PC-3 (cell line): ENCODE data around the gene PPT2. TPM values are rescaled to one million over a fixed set of nuclear protein-coding genes. Genes with fewer than 3 reads are reported as not detected.
A peak's percentile ranks its signal among the peaks of the same experiment; 100 is the strongest.

Source experiments
- ATAC-seq: fragments of 200-7000 bp; cut with Tn5 transposase; 2 replicates; pipeline ENCODE4 v1.9.1; 2020; ENCODE audit warnings: mild to moderate bottlenecking, moderate library complexity
- BruUV-seq: library from RNA; stranded (reverse); fragments of 400-500 nt; replicated peaks from 2 replicates; lab custom pipeline; 2021; lab: Mats Ljungman, UMichigan
- CTCF ChIA-PET: fragments of 300-600 bp; sonication (Branson Sonifier 250); formaldehyde crosslinking; loops from one replicate; lab custom pipeline; 2022; ENCODE audit warnings: antibody characterized with exemption; lab: Charles Lee
- POLR2A ChIA-PET: fragments of 300-600 bp; sonication (Branson Sonifier 250); formaldehyde crosslinking; loops from one replicate; lab custom pipeline; 2022; ENCODE audit warnings: antibody characterized with exemption; ENCODE audit not compliant: unreplicated experiment; lab: Charles Lee
- DNase-seq: peaks from one replicate; pipeline ENCODE4 v3.0.0-alpha.2; 2015
- H2AFZ ChIP-seq: fragments of 300-600 bp; sonication (generic); 2 replicates; pipeline ENCODE4 v1.6.0; 2016; ENCODE audit warnings: antibody characterized with exemption, low read length
- H3F3A ChIP-seq: fragments of 300-600 bp; sonication (generic); one replicate; pipeline ENCODE4 v1.6.0; 2017; ENCODE audit warnings: antibody characterized with exemption, low read length, control low read depth, mild to moderate bottlenecking; ENCODE audit not compliant: unreplicated experiment
- H3K27ac ChIP-seq: fragments of 300-600 bp; sonication (generic); 2 replicates; pipeline ENCODE4 v1.5.1; 2016; ENCODE audit warnings: mild to moderate bottlenecking, low read length
- H3K27me3 ChIP-seq: fragments of 300-600 bp; sonication (generic); 2 replicates; pipeline ENCODE4 v1.6.1; 2016; ENCODE audit warnings: low read length, mixed read lengths
- H3K36me3 ChIP-seq: fragments of 300-600 bp; sonication (generic); 2 replicates; pipeline ENCODE4 v1.6.1; 2016; ENCODE audit warnings: low read depth, mixed run types, low read length, mixed read lengths
- H3K4me1 ChIP-seq: fragments of 300-600 bp; sonication (generic); 2 replicates; pipeline ENCODE4 v1.5.1; 2016; ENCODE audit warnings: low read length; ENCODE audit not compliant: insufficient read depth
- H3K4me2 ChIP-seq: fragments of 300-600 bp; sonication (generic); 2 replicates; pipeline ENCODE4 v1.6.0; 2016; ENCODE audit warnings: low read length
- H3K4me3 ChIP-seq: fragments of 300-600 bp; sonication (generic); 2 replicates; pipeline ENCODE4 v1.5.1; 2016; ENCODE audit warnings: mild to moderate bottlenecking, low read length, mixed read lengths
- H3K79me2 ChIP-seq: fragments of 300-600 bp; sonication (generic); 2 replicates; pipeline ENCODE4 v1.6.1; 2017; ENCODE audit warnings: low read length, mixed read lengths
- H3K9ac ChIP-seq: fragments of 300-600 bp; sonication (generic); 2 replicates; pipeline ENCODE4 v1.6.0; 2016; ENCODE audit warnings: mild to moderate bottlenecking, low read length
- H3K9me2 ChIP-seq: fragments of 300-600 bp; sonication (generic); replicated peaks from 2 replicates; pipeline ENCODE4 v1.6.1; 2016; ENCODE audit warnings: mixed run types, low read length, mixed read lengths
- H3K9me3 ChIP-seq: fragments of 300-600 bp; sonication (generic); 2 replicates; pipeline ENCODE4 v1.6.1; 2016; ENCODE audit warnings: low read length, mixed read lengths
- H4K20me1 ChIP-seq: fragments of 300-600 bp; sonication (generic); 2 replicates; pipeline ENCODE4 v1.6.1; 2016; ENCODE audit warnings: low read length, mixed read lengths
- EZH2 ChIP-seq: fragments of 300-600 bp; sonication (generic); IDR thresholded peaks from one replicate; pipeline ENCODE4 v1.6.1; 2017; ENCODE audit warnings: antibody characterized with exemption, mild to moderate bottlenecking, low read length; ENCODE audit not compliant: unreplicated experiment
- EZH2phosphoT487 ChIP-seq: fragments of 300-600 bp; sonication (generic); IDR thresholded peaks from 2 replicates; pipeline ENCODE4 v1.6.1; 2018; ENCODE audit warnings: mild to moderate bottlenecking, antibody characterized with exemption, low read length, borderline replicate concordance
- intact Hi-C: fragments of 100-400 bp; cut with micrococcal nuclease; formaldehyde crosslinking; loops from 2 replicates; pipeline ENCODE4 v1.9.0; 2023
- total RNA-seq: library from RNA; depleted of rRNA; stranded (reverse); fragments of >200 nt; gene quantifications from 2 replicates; pipeline ENCODE4 v1.2.3, GENCODE V29; 2014
- TF ChIP-seq, protein P1 (sequence below): fragments of 300-600 bp; sonication (generic); conservative IDR thresholded peaks from 2 replicates; pipeline ENCODE4 v1.5.1; 2017; ENCODE audit warnings: antibody characterized with exemption, low read depth, mild to moderate bottlenecking, low read length

Gene PPT2
- total RNA-seq, 1 experiment from 2014 or later, result 30.8 TPM

DNA sequence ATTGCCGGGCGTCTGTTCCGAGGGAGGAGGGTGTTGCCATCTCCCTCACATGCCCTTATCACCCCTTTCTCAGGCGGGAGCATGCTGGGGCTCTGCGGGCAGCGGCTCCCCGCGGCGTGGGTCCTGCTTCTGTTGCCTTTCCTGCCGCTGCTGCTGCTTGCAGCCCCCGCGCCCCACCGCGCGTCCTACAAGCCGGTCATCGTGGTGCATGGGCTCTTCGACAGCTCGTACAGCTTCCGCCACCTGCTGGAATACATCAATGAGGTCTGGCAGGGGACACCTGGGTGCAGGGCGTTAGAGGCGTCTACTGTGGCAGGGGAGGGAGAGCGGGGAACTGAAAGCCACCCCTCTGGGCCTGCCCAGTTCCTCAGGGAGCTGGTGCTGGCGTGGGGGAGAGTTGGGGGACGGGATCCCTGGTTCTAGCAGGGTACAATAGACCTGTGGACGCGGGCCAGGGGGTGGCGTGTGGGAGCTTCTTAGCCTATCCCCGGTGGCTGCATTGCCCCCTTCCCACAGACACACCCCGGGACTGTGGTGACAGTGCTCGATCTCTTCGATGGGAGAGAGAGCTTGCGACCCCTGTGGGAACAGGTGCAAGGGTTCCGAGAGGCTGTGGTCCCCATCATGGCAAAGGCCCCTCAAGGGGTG lies 697 bp downstream of the PPT2 start:
- BruUV-seq, result no TSS peak
- H3K4me2 ChIP-seq, result peak overlapping the region; percentile 95
- no peaks in the 10 kb centered on the region for H3F3A ChIP-seq
- ChIA-PET CTCF (interaction anchor here (0.8 to 0.9 kb wide), 2 partner anchors 25 to 41 kb away, joined by 4 read pairs; partner anchors contain the start of gene FKBPL), POLR2A (no interaction called here)
- peaks cover 11% of the 10 kb centered on the region; the same call in 1 of the 2 replicates for H3K36me3 ChIP-seq
- H3K9me2 ChIP-seq, result no peaks in the 10 kb centered on the region
- ATAC-seq, result peak; percentile 76
- peak overlapping the region; percentile 90 for H2AFZ ChIP-seq
- peak overlapping the region; percentile 85 for H3K27ac ChIP-seq
- peak; percentile 76 for DNase-seq
- peak overlapping the region; percentile 94 for H3K9ac ChIP-seq
- H4K20me1 ChIP-seq, result no peaks in the 10 kb centered on the region
- peaks cover 29% of the 10 kb centered on the region for H3K79me2 ChIP-seq
- H3K4me1 ChIP-seq, result peaks cover 12% of the 10 kb centered on the region
- H3K4me3 ChIP-seq, result peak overlapping the region; percentile 96
- TF ChIP-seq, protein P1, sequence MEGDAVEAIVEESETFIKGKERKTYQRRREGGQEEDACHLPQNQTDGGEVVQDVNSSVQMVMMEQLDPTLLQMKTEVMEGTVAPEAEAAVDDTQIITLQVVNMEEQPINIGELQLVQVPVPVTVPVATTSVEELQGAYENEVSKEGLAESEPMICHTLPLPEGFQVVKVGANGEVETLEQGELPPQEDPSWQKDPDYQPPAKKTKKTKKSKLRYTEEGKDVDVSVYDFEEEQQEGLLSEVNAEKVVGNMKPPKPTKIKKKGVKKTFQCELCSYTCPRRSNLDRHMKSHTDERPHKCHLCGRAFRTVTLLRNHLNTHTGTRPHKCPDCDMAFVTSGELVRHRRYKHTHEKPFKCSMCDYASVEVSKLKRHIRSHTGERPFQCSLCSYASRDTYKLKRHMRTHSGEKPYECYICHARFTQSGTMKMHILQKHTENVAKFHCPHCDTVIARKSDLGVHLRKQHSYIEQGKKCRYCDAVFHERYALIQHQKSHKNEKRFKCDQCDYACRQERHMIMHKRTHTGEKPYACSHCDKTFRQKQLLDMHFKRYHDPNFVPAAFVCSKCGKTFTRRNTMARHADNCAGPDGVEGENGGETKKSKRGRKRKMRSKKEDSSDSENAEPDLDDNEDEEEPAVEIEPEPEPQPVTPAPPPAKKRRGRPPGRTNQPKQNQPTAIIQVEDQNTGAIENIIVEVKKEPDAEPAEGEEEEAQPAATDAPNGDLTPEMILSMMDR, result peak; percentile 78
- no peak for TF ChIP-seq EZH2phosphoT487
- no peaks in the 10 kb centered on the region for H3K9me3 ChIP-seq
- H3K27me3 ChIP-seq, result no peaks in the 10 kb centered on the region
- intact Hi-C loops, result loop anchor here (1.0 kb wide), 4 partner anchors 22 to 68 kb away; partner anchors contain the start of genes AGPAT1 and FKBPL

DNA sequence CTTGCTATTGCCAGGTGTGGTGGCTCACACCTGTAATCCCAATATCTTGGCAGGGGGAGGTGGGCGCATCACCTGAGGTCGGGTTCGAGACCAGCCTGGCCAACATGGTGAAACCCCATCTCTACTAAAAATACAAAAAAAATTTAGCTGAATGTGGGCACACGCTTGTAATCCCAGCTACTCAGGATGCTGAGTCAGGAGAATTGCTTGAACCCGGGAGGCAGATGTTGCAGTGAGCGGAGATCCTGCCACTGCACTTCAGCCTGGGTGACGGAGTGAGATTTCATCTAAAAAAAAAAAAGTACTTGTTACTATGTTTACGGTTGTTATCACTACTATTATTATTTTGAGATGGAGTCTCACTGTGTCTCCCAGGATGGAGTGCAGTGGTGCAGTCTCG lies 3.0 kb downstream of the PPT2 start:
- ATAC-seq (no peak), DNase-seq (no peak)
- Histone ChIP-seq H3K4me3 (no peak overlapping the region), H3F3A (no peaks in the 10 kb centered on the region), H2AFZ (no peak overlapping the region), H3K9me3 (no peaks in the 10 kb centered on the region), H3K4me2 (no peak overlapping the region), H3K36me3 (peaks cover 11% of the 10 kb centered on the region; the same call in 1 of the 2 replicates), H3K27ac (no peak overlapping the region), H4K20me1 (no peaks in the 10 kb centered on the region), H3K9me2 (no peaks in the 10 kb centered on the region), H3K79me2 (peaks cover 29% of the 10 kb centered on the region), H3K27me3 (no peaks in the 10 kb centered on the region), H3K9ac (no peak overlapping the region), H3K4me1 (peaks cover 12% of the 10 kb centered on the region)
- ChIA-PET POLR2A (no interaction called here), CTCF (no interaction called here)
- no TSS peak for BruUV-seq
- TF ChIP-seq EZH2 (no peak), EZH2phosphoT487 (no peak)
- TF ChIP-seq, protein P1, result no peak
- intact Hi-C loops, result no loop called here

- DNase-seq (no peak), ATAC-seq (no peak)
- H4K20me1 ChIP-seq, result no peaks in the 10 kb centered on the region
- peaks cover 11% of the 10 kb centered on the region; the same call in 1 of the 2 replicates for H3K36me3 ChIP-seq
- no peak overlapping the region for H3K4me2 ChIP-seq
- no peak overlapping the region for H3K9ac ChIP-seq
- H3K4me1 ChIP-seq, result peaks cover 9% of the 10 kb centered on the region
- ChIA-PET POLR2A (no interaction called here), CTCF (no interaction called here)
- no peak overlapping the region for H2AFZ ChIP-seq
- H3F3A ChIP-seq, result no peaks in the 10 kb centered on the region
- TF ChIP-seq EZH2 (no peak), EZH2phosphoT487 (no peak)
- TF ChIP-seq, protein P1, result no peak
- intact Hi-C loops, result no loop called here
- H3K4me3 ChIP-seq, result no peak overlapping the region
- no peak overlapping the region for H3K27ac ChIP-seq
- H3K27me3 ChIP-seq, result no peaks in the 10 kb centered on the region
- no TSS peak for BruUV-seq
- H3K79me2 ChIP-seq, result peaks cover 29% of the 10 kb centered on the region
- H3K9me2 ChIP-seq, result no peaks in the 10 kb centered on the region
- no peaks in the 10 kb centered on the region for H3K9me3 ChIP-seq
These were observed 4.1 kb downstream of the PPT2 start for GRCh38 chr6:32158052-32158451.
